HUES6 (cell line): ENCODE measurements around the gene RIC1.
"Not testable (repeated sequence)": the region's sequence is repeated elsewhere in the genome, so short reads cannot be mapped to it uniquely, and the experiment has no call there.

Experiments
- H3K27ac ChIP-seq: 2 replicates; pipeline ENCODE4 v1.7.0; 2013; ENCODE audit warnings: low read depth, mild to moderate bottlenecking, low read length, inconsistent platforms
- H3K27me3 ChIP-seq: 2 replicates; pipeline ENCODE4 v1.6.1; 2013; ENCODE audit warnings: low read length; ENCODE audit not compliant: control insufficient read depth, insufficient read depth
- H3K36me3 ChIP-seq: 2 replicates; pipeline ENCODE4 v1.6.1; 2013; ENCODE audit warnings: low read length; ENCODE audit not compliant: control insufficient read depth, insufficient read depth
- H3K4me1 ChIP-seq: 2 replicates; pipeline ENCODE4 v1.6.1; 2013; ENCODE audit warnings: low read length; ENCODE audit not compliant: control insufficient read depth, insufficient read depth
- H3K4me3 ChIP-seq: 2 replicates; pipeline ENCODE4 v1.5.1; 2013; ENCODE audit warnings: low read depth, low read length
- H3K9ac ChIP-seq: one replicate; pipeline ENCODE4 v1.6.1; 2013; ENCODE audit warnings: mild to moderate bottlenecking, low read length
- H3K9me3 ChIP-seq: 2 replicates; pipeline ENCODE4 v1.6.1; 2013; ENCODE audit warnings: low read depth, low read length; ENCODE audit not compliant: control insufficient read depth, insufficient read depth

RIC1 gene

GRCh38 chr9:5789489-5789888, 160.6 kb downstream of the RIC1 start:
- Histone ChIP-seq H3K9me3 (no peaks in the 10 kb centered on the region), H3K27ac (no peak overlapping the region), H3K4me3 (no peak overlapping the region), H3K27me3 (no peaks in the 10 kb centered on the region), H3K36me3 (peaks cover 16% of the 10 kb centered on the region), H3K9ac (no peak overlapping the region), H3K4me1 (peaks cover 5% of the 10 kb centered on the region)

GRCh38 chr9:5790923-5791322, 162.0 kb downstream of the RIC1 start:
- no peak overlapping the region for H3K9ac ChIP-seq
- no peaks in the 10 kb centered on the region for H3K4me1 ChIP-seq
- peaks cover 16% of the 10 kb centered on the region for H3K36me3 ChIP-seq
- no peaks in the 10 kb centered on the region for H3K9me3 ChIP-seq
- H3K27ac ChIP-seq, result no peak overlapping the region
- H3K27me3 ChIP-seq, result no peaks in the 10 kb centered on the region
- H3K4me3 ChIP-seq, result no peak overlapping the region

GRCh38 chr9:5791870-5792269, 163.0 kb downstream of the RIC1 start:
- Histone ChIP-seq H3K27ac (no peak overlapping the region), H3K9me3 (no peaks in the 10 kb centered on the region), H3K9ac (no peak overlapping the region), H3K36me3 (peaks cover 9% of the 10 kb centered on the region), H3K4me3 (no peak overlapping the region), H3K27me3 (no peaks in the 10 kb centered on the region), H3K4me1 (no peaks in the 10 kb centered on the region)

- Histone ChIP-seq H3K9me3 (no peaks in the 10 kb centered on the region), H3K36me3 (peaks cover 6% of the 10 kb centered on the region; the same call in 1 of the 2 replicates), H3K9ac (no peak overlapping the region), H3K4me1 (no peaks in the 10 kb centered on the region), H3K4me3 (no peak overlapping the region), H3K27me3 (no peaks in the 10 kb centered on the region), H3K27ac (no peak overlapping the region)
These were observed 164.9 kb downstream of the RIC1 start for GRCh38 chr9:5793812-5794211.

GRCh38 chr9:5796298-5796697, 167.4 kb downstream of the RIC1 start:
- H3K4me3 ChIP-seq, result no peak overlapping the region
- H3K9ac ChIP-seq, result no peak overlapping the region
- H3K36me3 ChIP-seq, result no peaks in the 10 kb centered on the region

GRCh38 chr9:5798581-5798980, 169.7 kb downstream of the RIC1 start:
- Histone ChIP-seq H3K36me3 (no peaks in the 10 kb centered on the region), H3K4me3 (no peak overlapping the region), H3K9me3 (no peaks in the 10 kb centered on the region), H3K9ac (no peak overlapping the region), H3K27ac (no peak overlapping the region), H3K4me1 (no peaks in the 10 kb centered on the region), H3K27me3 (no peaks in the 10 kb centered on the region)

More at GRCh38 chr9:5796298-5796697, 167.4 kb downstream of the RIC1 start:
- Histone ChIP-seq H3K27me3 (no peaks in the 10 kb centered on the region), H3K27ac (no peak overlapping the region), H3K4me1 (no peaks in the 10 kb centered on the region), H3K9me3 (no peaks in the 10 kb centered on the region)

- H3K9me3 ChIP-seq, result no peaks in the 10 kb centered on the region
These were observed 170.4 kb downstream of the RIC1 start for GRCh38 chr9:5799314-5799713.

GRCh38 chr9:5800378-5800777, 171.5 kb downstream of the RIC1 start:
- H3K9me3 ChIP-seq, H3K27ac ChIP-seq, H3K36me3 ChIP-seq, H3K27me3 ChIP-seq, H3K4me1 ChIP-seq, H3K4me3 ChIP-seq, H3K9ac ChIP-seq: not testable (repeated sequence)

More at GRCh38 chr9:5799314-5799713, 170.4 kb downstream of the RIC1 start:
- H3K36me3 ChIP-seq, result no peaks in the 10 kb centered on the region
- no peak overlapping the region for H3K9ac ChIP-seq
- no peaks in the 10 kb centered on the region for H3K27me3 ChIP-seq
- H3K4me3 ChIP-seq, result no peak overlapping the region
- H3K4me1 ChIP-seq, result no peaks in the 10 kb centered on the region
- no peak overlapping the region for H3K27ac ChIP-seq

GRCh38 chr9:5800969-5801738, 172.2 kb downstream of the RIC1 start:
- Histone ChIP-seq H3K27me3 (no peaks in the 10 kb centered on the region), H3K27ac (no peak overlapping the region), H3K36me3 (0 out of 2 replicates have a peak, but pooled peaks cover 4% of the 10 kb centered on the region), H3K9me3 (no peaks in the 10 kb centered on the region), H3K4me3 (no peak overlapping the region), H3K9ac (no peak overlapping the region), H3K4me1 (no peaks in the 10 kb centered on the region)

- Histone ChIP-seq H3K9me3 (no peaks in the 10 kb centered on the region), H3K27me3 (no peaks in the 10 kb centered on the region), H3K27ac (no peak overlapping the region), H3K4me1 (no peaks in the 10 kb centered on the region), H3K9ac (no peak overlapping the region), H3K36me3 (0 out of 2 replicates have a peak, but pooled peaks cover 4% of the 10 kb centered on the region), H3K4me3 (no peak overlapping the region)
These were observed 172.8 kb downstream of the RIC1 start for GRCh38 chr9:5801739-5802113.

- Histone ChIP-seq H3K27me3 (no peaks in the 10 kb centered on the region), H3K9ac (no peak overlapping the region), H3K9me3 (no peaks in the 10 kb centered on the region), H3K4me3 (no peak overlapping the region), H3K4me1 (no peaks in the 10 kb centered on the region), H3K36me3 (peaks cover 16% of the 10 kb centered on the region), H3K27ac (no peak overlapping the region)
These were observed 176.6 kb downstream of the RIC1 start for GRCh38 chr9:5805478-5805877.
